GM23338 (cell line): ENCODE data around the gene C3orf22.

Experiments used
- POLR2AphosphoS5 ChIP-seq: IDR thresholded peaks from 2 replicates; pipeline ENCODE4 v1.6.1; 2016; ENCODE audit warnings: antibody characterized with exemption, low read depth
- REST ChIP-seq: IDR thresholded peaks from one replicate; pipeline ENCODE4 v1.6.1; 2018; ENCODE audit warnings: antibody characterized with exemption; ENCODE audit not compliant: unreplicated experiment
- TF ChIP-seq, protein P1 (sequence below), 2 experiments: fragments of 200-600 bp in 1 of 2; sonication (generic) in 1 of 2; conservative IDR thresholded peaks; 2 replicates each; pipeline versions ENCODE4 v1.5.1 to v1.6.1; 2016 to 2017; ENCODE audit warnings: antibody characterized with exemption in 2 of 2, low read depth in 2 of 2, mild to moderate bottlenecking in 2 of 2, moderate library complexity in 1 of 2

DNA sequence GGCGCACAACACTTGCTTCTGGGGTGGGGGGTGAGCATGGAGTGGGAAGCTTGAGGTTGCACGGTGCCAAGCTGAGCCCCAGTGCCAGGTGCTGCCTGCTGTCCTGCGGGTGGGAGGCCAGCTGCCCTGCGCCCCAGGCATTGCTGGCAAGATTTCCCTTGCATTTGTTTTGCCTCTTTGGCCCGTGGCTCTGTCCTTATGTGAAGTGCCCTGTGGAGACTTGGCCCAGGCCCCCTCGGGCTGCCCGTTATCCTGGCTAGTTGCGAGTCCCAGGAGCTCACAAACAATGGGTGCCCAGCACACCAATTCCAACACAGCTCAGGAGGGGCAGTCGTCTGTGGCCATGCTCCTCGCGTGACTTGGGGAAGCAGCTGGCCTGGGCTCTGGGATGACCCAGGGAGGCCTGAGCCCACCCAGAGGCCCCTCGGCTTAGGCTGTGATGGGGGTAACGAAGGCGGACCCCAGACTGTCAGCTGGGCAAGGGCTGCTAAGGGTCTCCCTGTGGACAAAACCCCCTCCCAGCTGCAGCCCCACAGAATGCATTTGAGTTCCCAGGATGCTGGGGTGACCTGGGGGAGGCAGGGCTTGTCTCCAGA, 5.9 kb downstream of the C3orf22 start:
- TF ChIP-seq, protein P1, sequence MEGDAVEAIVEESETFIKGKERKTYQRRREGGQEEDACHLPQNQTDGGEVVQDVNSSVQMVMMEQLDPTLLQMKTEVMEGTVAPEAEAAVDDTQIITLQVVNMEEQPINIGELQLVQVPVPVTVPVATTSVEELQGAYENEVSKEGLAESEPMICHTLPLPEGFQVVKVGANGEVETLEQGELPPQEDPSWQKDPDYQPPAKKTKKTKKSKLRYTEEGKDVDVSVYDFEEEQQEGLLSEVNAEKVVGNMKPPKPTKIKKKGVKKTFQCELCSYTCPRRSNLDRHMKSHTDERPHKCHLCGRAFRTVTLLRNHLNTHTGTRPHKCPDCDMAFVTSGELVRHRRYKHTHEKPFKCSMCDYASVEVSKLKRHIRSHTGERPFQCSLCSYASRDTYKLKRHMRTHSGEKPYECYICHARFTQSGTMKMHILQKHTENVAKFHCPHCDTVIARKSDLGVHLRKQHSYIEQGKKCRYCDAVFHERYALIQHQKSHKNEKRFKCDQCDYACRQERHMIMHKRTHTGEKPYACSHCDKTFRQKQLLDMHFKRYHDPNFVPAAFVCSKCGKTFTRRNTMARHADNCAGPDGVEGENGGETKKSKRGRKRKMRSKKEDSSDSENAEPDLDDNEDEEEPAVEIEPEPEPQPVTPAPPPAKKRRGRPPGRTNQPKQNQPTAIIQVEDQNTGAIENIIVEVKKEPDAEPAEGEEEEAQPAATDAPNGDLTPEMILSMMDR (conservative IDR thresholded peaks at IDR 0.05; ENCODE audit: low read depth in 2 of 2): no peak
- TF ChIP-seq REST (no peak), POLR2AphosphoS5 (no peak)
